ENCODE measurements around the gene CARMIL3. TPM values are rescaled to one million over a fixed set of nuclear protein-coding genes. Genes with fewer than 3 reads are reported as not detected.
"Not testable (repeated sequence)": the region's sequence is repeated elsewhere in the genome, so short reads cannot be mapped to it uniquely, and the experiment has no call there.

Gene CARMIL3, protein sequence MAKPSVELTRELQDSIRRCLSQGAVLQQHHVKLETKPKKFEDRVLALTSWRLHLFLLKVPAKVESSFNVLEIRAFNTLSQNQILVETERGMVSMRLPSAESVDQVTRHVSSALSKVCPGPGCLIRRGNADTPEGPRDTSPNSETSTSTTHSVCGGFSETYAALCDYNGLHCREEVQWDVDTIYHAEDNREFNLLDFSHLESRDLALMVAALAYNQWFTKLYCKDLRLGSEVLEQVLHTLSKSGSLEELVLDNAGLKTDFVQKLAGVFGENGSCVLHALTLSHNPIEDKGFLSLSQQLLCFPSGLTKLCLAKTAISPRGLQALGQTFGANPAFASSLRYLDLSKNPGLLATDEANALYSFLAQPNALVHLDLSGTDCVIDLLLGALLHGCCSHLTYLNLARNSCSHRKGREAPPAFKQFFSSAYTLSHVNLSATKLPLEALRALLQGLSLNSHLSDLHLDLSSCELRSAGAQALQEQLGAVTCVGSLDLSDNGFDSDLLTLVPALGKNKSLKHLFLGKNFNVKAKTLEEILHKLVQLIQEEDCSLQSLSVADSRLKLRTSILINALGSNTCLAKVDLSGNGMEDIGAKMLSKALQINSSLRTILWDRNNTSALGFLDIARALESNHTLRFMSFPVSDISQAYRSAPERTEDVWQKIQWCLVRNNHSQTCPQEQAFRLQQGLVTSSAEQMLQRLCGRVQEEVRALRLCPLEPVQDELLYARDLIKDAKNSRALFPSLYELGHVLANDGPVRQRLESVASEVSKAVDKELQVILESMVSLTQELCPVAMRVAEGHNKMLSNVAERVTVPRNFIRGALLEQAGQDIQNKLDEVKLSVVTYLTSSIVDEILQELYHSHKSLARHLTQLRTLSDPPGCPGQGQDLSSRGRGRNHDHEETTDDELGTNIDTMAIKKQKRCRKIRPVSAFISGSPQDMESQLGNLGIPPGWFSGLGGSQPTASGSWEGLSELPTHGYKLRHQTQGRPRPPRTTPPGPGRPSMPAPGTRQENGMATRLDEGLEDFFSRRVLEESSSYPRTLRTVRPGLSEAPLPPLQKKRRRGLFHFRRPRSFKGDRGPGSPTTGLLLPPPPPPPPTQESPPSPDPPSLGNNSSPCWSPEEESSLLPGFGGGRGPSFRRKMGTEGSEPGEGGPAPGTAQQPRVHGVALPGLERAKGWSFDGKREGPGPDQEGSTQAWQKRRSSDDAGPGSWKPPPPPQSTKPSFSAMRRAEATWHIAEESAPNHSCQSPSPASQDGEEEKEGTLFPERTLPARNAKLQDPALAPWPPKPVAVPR (N-terminal part only)
- total RNA-seq, result 1 to 10 TPM; 1.1 to 3.4 TPM
- long read RNA-seq, partial matches to known transcripts, result 0 of 1 reads
- long read RNA-seq, other reads (novel, unspliced or antisense), result 1 of 1 reads

DNA sequence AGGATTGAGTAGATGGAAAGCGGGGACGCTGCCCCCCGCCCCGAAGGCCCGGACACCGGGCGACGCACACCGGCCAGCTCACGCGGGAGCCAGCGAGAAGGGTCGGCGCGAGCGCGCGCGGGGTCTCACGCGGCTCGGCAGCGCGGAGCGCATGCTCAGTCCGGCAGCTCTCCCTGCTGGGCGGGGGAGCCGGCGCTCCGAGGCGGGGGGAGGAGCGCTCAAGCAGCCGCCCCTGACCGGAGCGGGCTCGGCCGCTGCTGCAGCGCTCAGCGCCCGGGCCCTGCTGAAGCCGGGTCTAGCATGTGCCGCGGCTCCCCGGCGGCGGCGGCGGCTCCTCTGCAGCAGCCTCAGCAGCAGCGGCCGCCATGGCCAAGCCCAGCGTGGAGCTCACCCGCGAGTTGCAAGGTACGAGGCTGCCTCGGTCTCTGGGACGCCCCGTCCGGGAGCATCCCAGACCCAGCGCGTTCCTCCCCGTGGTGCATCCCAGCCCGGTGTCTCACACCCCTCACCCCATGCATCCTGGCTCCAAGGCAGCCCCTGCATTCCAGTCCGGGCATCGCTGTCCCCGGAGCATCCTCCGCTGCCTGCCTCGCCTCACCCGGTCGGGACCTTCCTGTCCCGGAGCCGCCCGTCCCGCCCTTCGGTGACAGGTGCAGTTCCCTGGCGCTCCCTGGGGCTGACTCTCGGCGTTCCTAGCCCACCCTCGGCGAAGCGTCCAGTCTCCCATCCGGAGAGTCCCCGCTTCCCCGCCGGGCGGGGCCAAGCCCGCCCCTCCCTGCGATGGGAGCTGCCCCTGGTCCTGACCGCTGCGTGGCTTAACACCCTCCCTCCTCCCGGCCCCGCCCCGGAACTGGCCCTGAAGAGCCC, at the start of gene CARMIL3:
Gene CARMIL3, plus strand, starts transcription at position 221 of the 867 bp plus-strand sequence. Its CDS starts 145 bp downstream, at position 366.
- ATAC-seq, result peak; percentile 91
- DNase-seq, result peak; percentile 74
- intact Hi-C loops (cut with DNase I, micrococcal nuclease), result no loop called here

DNA sequence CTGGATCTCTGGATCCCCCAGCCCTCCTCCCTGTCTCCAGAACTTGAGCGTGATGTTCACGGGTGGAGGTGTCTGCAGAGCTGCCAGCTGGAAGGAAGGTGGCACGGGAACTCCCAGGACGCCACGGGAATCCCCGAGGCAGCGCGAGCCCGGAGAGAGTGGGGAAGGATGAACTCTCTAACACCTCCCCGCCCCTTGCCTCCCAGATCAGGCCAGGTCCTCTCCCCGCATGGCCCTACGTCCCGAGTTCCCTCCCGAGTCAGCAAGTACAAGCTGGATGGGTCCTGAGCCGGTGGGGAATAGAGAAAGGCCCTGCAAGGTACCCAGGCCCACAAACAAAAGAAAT, 45.4 kb upstream of the CARMIL3 start:
- ATAC-seq, result peak; percentile 52
- intact Hi-C loops (cut with DNase I, micrococcal nuclease); DNase-seq: not testable (repeated sequence)

DNA sequence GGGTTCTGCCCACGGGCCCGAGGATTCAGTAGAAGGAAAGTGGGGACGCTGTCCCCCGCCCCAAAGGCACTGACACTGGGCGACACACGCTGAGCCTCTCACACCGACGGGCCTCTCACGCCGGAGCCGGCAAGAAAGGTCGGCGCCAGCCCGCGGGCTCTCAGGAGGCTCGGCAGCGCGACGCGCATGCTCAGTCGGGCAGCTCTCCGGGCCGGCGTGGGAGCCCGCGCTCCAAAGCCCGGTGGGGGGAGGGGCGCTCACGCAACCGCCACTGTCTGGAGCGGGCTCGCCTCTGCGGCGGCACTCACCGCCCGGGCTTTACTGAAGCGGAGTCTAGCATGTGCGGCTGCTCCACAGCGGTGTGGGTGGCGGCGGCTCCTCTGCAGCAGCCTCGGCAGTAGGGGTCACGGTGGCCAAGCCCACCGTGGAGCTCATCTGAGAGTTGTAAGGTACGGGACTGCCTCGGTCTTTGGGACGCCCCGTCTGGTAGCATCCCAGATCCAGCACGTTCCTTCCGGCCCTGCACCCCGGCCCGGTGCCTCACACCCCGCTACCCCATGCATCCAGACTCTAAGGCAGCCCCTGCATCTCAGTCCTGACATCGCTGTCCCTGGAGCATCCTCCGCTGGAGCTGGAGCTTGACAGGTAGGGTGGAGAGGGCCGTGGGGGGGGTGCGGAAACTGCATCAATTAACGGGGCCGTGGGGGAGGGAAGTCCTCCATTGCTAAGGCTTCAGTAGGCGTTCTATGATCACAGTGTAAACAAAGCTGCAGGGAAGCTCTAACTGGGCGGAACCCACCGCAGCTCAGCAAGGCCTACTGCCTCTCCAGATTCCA, 44.8 kb upstream of the CARMIL3 start:
- peak; percentile 94 for ATAC-seq
- peak in 1 of 2 donors; percentile 76 for DNase-seq
- intact Hi-C loops (cut with DNase I, micrococcal nuclease), result not testable (repeated sequence)

DNA sequence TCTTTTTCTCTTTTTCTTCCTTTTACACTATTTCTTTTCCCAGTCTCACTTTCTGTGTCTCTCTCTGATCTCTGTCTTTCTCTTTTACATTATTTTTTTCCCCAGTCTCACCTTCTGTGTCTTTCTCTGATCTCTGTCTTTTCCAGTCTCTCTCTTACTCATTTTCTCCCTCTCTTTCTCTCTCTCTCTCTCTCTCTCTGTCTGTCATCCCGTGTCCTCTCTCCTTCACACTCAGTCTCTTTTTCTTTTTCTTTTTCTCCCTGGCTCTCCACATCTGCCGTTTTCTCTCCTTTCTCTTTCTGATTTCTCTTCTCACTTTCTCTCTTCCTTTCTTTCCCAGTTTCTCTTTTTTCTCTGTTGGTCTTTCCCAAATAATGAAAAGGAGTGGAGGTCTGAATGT, 40.8 kb upstream of the CARMIL3 start:
- intact Hi-C loops (cut with DNase I, micrococcal nuclease), result no loop called here

DNA sequence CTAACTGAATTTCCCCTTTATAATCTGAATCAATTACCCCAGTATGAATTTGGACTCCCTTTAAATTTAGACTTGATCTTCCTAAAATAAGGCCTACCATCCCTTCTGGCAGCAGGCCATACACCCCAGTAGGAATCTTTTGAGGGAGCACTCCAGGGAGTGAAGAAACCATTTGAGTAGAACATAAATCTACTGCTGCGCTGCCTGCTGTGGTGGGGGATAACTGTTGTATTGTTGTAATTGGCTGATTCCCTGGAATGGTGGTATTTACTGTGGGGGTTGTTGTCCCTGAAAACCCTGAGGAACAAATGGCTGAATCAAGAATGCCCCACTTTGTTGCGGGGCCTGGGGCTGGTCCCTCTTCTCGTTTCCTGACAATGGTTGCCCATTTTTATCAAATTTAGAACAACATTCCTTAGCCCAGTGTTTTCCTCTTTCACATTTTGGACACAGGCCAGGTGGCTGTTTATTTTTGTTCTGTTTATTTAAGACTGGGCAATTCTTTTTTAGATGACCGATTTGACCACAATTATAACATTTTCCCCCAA, 39.0 kb upstream of the CARMIL3 start:
- ATAC-seq; intact Hi-C loops (cut with DNase I, micrococcal nuclease): not testable (repeated sequence)

More for the DNA sequence above, 40.8 kb upstream of the CARMIL3 start:
- ATAC-seq, result no peak
- no peak for DNase-seq

DNA sequence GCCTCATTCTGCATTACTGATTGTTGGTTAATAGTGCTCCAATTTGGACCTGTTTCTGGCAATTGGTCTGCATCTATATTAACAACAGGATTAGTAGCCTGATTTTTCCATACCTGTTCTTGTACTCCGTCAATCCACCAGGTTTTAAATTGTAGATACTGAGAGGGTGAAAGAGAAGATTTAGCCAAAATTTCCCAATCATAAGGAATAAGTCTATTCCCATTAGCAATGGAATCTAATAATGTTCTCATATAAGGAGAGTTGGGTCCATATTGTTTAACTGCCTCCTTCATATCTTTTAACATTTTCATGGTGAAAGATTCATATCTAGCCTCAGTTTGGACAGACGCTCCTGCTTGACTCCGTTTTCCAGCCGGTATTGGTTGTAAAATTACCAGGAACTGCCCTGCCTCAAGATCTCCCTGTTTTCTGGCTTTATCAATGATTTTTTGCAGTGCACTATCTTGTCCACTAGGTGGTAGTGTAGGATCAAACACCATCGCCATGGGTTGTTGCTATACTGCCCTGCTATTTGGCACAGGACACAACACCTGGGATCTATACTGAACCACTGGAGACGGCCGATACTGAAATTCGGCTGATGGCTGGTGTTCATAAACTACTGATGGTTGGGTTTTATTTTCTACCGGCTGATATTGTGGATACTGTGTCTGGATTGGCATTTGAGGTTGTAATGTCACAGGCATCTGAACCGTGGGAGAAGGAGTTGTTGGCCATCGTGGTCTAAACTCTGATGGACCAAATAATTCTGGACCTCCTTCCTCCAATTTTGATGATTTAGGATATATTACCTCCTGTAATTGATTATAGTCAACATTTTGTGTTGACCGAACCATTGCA, 37.9 kb upstream of the CARMIL3 start:
- intact Hi-C loops (cut with DNase I, micrococcal nuclease), result no loop called here
- peak; percentile 96 for ATAC-seq
- peak; percentile 37 to 48 for DNase-seq

More for the DNA sequence above, 39.0 kb upstream of the CARMIL3 start:
- DNase-seq, result not testable (repeated sequence)

DNA sequence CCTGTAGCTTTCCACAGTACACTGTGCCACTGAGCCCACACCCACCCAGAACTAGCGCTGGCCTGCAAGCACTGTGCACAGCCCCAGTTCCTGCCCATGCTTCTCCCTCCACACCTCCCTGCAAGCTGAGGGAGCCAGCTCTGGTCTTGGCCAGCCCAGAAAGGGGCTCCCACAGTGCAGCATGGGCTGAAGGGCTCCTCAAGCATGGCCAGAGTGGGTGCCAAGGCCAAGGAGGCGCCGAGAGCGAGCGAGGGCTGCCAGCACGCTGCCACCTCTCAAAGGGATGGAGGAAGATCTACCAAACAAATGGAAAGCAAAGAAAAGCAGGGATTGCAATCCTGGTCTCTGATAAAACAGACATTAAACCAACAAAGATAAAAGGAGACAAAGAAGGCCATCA, 36.1 kb upstream of the CARMIL3 start:
- DNase-seq; intact Hi-C loops (cut with DNase I, micrococcal nuclease); ATAC-seq: not testable (repeated sequence)

DNA sequence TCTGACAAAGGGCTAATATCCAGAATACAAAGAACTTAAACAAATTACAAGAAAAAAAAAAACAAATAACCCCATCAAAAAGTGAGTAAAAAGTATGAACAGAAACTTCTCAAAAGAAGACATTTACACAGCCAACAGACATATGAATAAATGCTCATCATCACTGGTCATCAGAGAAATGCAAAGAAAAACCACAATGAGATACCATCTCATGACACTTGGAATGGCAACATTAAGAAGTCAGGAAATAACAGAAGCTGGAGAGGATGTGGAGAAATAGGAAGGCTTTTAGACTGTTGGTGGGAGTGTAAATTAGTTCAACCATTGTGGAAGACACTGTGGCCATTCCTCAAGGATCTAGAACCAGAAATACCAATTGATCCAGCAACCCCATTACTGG, 32.8 kb upstream of the CARMIL3 start:
- intact Hi-C loops (cut with DNase I, micrococcal nuclease); DNase-seq; ATAC-seq: not testable (repeated sequence)

DNA sequence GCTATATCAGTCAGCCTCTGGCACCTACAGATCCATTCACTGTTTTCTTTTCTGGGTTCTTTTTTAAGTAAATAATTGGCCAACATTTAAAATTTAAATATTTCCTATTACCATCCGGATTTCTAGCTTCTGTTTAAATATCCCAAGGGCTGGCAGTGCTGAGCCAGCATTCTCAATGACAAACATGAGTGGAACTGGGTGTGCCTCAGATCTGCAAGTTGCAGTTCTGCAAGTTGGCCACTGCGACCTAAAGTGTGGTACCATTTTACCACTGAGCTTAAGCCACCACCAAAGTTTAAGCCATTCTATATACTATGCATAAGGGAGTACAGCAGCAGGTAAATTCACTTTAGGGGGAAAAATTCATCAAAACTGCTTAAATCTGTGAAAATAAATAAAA, 31.9 kb upstream of the CARMIL3 start:
- intact Hi-C loops (cut with DNase I, micrococcal nuclease); DNase-seq: not testable (repeated sequence)
- peak; percentile 93 for ATAC-seq

DNA sequence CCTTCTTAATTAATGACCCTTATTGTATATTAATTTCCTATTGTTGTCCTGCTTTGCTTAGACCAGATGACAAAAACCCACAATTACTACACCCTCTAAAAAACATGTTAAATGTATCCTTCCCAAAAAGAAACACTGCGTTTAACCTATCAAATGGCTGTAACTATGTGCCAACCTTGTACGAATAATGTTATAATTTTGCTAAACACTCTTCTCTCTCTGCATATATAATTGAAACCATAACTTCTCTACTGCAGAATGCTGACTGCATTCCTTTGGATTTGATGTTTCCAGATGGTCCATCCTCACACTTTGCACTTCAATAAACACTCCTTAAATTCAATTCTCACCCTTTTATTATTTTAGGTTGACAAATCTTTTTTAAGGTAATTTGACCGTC, 31.3 kb upstream of the CARMIL3 start:
- intact Hi-C loops (cut with DNase I, micrococcal nuclease); ATAC-seq; DNase-seq: not testable (repeated sequence)

DNA sequence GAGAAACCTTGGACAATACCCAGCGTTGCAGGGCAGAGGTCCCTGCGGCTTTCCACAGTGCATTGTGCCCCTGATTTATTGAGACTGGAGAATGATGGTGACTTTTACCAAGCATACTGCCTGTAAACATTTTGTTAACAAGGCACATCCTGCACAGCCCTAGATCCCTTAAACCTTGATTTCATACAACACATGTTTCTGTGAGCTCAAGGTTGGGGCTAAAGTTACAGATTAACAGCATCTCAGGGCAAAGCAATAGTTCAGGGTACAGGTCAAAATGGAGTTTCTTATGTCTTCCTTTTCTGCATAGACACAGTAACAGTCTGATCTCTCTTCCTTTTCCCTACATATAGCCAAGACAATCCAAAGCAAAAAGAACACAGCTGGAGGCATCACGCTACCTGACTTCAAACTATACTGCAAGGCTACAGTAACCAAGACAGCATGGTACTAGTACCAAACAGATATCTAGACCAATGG, 26.8 kb upstream of the CARMIL3 start:
- ATAC-seq; intact Hi-C loops (cut with DNase I, micrococcal nuclease); DNase-seq: not testable (repeated sequence)

DNA sequence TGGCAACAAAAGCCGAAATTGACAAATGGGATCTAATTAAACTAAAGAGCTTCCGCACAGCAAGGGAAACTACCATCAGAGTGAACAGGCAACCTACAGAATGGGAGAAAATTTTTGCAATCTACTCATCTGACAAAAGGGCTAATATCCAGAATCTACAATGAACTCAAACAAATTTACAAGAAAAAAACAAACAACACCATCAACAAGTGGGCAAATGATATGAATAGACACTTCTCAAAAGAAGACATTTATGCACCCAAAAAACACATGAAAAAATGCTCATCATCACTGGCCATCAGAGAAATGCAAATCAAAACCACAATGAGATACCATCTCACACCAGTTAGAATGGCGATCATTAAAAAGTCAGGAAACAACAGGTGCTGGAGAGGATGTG, 22.1 kb upstream of the CARMIL3 start:
- intact Hi-C loops (cut with DNase I, micrococcal nuclease); DNase-seq; ATAC-seq: not testable (repeated sequence)

DNA sequence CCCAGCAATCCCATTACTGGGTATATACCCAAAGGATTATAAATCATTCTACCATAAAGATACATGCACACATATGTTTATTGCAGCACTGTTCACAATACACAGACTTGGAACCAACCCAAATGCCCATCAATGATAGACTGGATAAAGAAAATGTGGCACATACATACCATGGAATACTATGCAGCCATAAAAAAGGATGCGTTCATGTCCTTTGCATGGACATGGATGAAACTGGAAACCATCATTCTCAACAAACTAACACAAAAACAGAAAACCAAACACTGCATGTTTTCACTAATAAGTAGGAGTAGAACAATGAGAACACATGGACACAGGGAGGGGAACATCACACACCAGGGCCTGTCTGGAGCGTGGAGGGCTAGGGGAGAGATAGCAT, 20.5 kb upstream of the CARMIL3 start:
- intact Hi-C loops (cut with DNase I, micrococcal nuclease); ATAC-seq; DNase-seq: not testable (repeated sequence)

DNA sequence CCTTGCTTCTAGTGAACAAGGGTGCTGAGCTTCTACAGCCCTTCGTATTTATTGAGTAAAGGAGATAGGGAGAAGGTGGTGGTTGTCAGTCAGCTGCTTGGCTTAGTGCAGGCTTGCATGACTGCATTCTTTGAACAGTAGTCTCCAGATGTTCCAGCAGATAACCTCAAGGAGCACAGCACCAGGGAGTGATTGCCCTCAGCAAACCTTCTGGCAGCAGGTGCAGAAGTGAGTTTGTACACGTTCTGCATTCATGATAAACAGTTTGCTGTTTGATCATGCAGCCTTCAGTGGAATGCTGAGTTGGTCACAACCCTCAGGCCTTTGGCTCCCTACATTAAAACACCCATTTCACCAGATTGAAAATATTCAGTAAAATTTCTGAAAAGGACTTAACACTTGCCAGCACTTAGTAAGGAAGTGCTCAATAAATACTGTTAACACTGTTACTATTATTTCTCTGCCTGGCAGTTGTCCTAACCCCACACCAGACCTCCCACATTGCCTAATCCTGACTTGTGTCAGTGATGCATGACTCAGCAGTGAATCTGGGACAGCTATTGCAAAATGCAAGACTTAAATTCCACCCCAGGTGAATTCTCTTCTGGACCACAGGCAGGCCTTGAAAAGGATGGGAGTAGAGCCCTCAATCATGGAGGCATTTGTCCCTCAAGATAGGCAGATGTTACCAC, 18.9 kb upstream of the CARMIL3 start:
- DNase-seq (no peak), ATAC-seq (no peak)
- intact Hi-C loops (cut with DNase I, micrococcal nuclease), result no loop called here

DNA sequence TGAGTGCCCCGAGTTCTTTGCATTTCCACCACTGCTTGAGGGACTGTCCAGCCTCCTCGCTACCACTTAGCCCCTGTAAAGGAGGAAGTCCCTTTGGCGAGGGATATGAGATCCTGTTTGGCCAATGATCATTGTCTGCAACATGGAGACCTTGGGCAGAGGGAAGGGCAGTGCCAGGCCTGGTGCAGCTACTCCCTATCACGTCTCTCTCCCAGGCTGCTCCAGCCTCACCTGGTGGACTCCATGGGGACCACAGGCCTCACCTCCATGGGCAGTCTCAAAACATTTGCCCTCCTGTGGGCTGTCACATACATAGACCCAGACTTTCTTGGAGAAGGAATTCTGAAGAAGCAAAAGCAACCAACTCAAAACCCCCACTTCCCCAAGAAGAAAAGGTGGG, 16.0 kb upstream of the CARMIL3 start:
- DNase-seq; intact Hi-C loops (cut with DNase I, micrococcal nuclease): not testable (repeated sequence)
- ATAC-seq, result peak; percentile 35

All from left colon (tissue), 2 donors.